Measurements from ENCODE around the gene EIF4G3. TPM values are rescaled to one million over a fixed set of nuclear protein-coding genes. Genes with fewer than 3 reads are reported as not detected.
"Not testable (repeated sequence)": the region's sequence is repeated elsewhere in the genome, so short reads cannot be mapped to it uniquely, and the experiment has no call there.

EIF4G3 gene
- total RNA-seq, 2 donors from 2014 or later: 33.4 to 38.5 TPM

DNA sequence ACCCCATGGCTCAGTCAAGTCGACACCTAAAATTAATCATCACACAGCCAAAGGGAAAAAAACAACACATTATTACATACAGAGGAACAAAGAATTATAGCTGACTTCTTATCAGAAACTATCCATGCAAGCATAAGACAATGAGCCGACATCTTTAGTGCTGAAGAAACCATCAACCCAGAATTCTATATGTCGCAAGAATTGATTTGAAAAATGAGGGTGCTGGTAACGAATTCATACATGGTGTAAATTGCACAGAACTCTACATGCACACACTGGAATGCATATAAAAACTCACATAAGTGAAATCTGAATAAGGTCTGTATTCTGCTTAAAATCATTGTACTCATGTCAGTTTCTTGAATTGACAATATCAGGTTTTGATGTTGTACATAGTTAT lies 25.0 kb upstream of the EIF4G3 start:
- DNase-seq (ENCODE audit: low spot score): no peak
- no peaks in the 10 kb centered on the region for H3K9me3 ChIP-seq
- no peak overlapping the region for H3K4me3 ChIP-seq
- H3K36me3 ChIP-seq: no peaks in the 10 kb centered on the region
- no peak overlapping the region for H3K27ac ChIP-seq
- TF ChIP-seq, protein P1, sequence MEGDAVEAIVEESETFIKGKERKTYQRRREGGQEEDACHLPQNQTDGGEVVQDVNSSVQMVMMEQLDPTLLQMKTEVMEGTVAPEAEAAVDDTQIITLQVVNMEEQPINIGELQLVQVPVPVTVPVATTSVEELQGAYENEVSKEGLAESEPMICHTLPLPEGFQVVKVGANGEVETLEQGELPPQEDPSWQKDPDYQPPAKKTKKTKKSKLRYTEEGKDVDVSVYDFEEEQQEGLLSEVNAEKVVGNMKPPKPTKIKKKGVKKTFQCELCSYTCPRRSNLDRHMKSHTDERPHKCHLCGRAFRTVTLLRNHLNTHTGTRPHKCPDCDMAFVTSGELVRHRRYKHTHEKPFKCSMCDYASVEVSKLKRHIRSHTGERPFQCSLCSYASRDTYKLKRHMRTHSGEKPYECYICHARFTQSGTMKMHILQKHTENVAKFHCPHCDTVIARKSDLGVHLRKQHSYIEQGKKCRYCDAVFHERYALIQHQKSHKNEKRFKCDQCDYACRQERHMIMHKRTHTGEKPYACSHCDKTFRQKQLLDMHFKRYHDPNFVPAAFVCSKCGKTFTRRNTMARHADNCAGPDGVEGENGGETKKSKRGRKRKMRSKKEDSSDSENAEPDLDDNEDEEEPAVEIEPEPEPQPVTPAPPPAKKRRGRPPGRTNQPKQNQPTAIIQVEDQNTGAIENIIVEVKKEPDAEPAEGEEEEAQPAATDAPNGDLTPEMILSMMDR (IDR thresholded peaks at IDR 0.05): no peak
- H3K27me3 ChIP-seq: no peaks in the 10 kb centered on the region
- no peaks in the 10 kb centered on the region for H3K4me1 ChIP-seq

DNA sequence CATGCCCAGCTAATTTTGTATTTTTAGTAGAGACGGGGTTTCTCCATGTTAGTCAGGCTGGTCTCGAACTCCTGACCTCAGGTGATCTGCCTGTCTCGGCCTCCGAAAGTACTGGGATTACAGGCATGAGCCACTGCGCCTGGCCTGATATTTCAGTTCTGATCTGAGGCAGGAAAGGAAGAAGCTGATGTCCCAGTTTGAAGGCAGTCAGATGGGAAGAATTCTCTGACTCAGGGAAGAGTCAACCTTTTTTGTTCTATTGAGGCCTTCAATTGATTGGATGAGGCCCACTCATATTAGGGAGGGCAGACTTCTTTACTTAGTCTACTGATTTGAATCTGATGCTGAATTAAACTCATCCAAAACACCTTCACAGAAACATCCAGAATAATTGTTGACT lies 24.5 kb upstream of the EIF4G3 start:
- H3K4me1 ChIP-seq; H3K36me3 ChIP-seq; H3K27me3 ChIP-seq; DNase-seq (ENCODE audit: low spot score); H3K27ac ChIP-seq; H3K9me3 ChIP-seq; H3K4me3 ChIP-seq: not testable (repeated sequence)

DNA sequence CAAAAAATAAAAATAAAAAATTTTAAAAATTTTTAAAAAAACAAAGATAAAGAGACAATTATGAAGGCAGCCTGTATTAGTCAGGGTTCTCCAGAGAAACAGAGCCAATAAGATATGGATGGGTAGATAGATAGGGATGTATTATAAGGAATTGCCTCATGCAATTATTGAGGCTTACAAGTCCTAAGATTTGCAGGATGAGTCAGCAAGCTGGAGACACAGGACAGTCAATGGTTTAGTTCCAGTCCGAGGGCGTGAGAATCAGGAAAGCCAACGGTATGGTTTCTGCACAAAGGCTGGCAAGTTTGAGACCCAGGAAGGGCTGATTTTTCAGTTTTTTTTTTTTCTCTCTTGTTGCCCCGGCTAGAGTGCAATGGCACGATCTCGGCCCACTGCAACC lies 24.1 kb upstream of the EIF4G3 start:
- H3K9me3 ChIP-seq: no peaks in the 10 kb centered on the region
- H3K36me3 ChIP-seq: no peaks in the 10 kb centered on the region
- H3K27ac ChIP-seq: no peak overlapping the region
- no peaks in the 10 kb centered on the region for H3K4me1 ChIP-seq
- H3K27me3 ChIP-seq: no peaks in the 10 kb centered on the region
- TF ChIP-seq, protein P1 (IDR thresholded peaks at IDR 0.05): no peak
- H3K4me3 ChIP-seq: no peak overlapping the region
- no peak for DNase-seq (ENCODE audit: low spot score)

DNA sequence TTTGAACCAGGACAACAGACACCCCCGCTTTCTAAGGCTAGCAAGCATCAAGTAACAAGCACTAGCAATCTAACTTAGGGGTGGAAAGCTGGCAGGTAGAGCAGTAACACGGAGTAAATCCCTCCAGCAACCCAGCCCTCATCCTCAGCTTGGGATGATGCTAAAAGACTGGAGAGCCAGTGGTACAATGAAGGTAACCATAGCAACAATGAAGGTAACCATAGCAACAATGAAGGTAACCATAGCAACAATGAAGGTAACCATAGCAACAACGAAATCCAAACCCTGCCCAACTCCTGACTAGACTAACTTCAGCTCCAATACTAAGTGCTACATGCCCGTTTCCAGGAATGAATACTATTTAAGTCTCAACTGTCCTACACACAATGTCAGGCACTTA lies 22.2 kb upstream of the EIF4G3 start:
- no peaks in the 10 kb centered on the region for H3K9me3 ChIP-seq
- peaks cover 0 to 8% of the 10 kb centered on the region in 2 donors for H3K4me1 ChIP-seq
- no peak for DNase-seq (ENCODE audit: low spot score)
- no peaks in the 10 kb centered on the region for H3K27me3 ChIP-seq
- no peak overlapping the region for H3K27ac ChIP-seq
- no peaks in the 10 kb centered on the region for H3K36me3 ChIP-seq
- no peak overlapping the region for H3K4me3 ChIP-seq
- TF ChIP-seq, protein P1 (IDR thresholded peaks at IDR 0.05): no peak

DNA sequence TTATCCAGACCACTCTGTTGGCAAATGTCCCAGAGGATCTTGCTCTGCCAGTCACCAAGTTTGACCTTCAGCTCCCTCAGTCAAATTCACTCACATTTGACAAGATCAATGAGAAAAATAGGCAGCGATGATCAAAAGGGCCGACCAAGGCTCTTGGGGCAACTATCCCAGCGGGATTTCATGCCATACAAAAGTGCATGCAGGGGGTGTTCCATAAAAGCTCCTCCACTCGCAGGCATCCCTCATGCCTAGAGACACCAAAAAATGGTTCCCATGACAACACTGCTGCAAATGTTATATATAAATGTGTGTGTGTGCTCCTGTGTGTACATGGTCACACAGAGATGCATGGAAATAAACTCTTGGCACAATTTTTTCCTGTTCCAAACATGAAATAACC lies 16.2 kb upstream of the EIF4G3 start:
- TF ChIP-seq, protein P1 (IDR thresholded peaks at IDR 0.05): no peak
- no peak overlapping the region for H3K27ac ChIP-seq
- no peak for DNase-seq (ENCODE audit: low spot score)

DNA sequence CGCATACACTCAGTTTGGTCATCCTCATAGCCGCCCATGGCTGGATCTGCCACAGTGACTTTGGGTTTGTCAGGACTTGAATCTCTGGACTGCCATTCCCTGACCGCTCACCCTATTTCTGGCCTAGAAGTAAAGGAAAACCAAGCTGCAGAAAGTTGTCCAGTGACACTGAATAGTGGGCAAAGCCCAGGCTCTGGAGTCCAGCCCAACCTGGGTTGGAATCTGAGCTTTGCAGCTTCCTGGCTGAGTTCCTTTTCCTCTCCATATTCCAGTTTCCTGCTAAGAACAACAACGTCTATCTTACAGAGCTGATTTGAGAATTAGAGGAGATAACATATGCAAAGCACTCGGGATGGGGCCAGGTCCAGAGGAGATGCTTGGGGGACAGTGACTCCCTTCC lies 15.6 kb upstream of the EIF4G3 start:
- no peaks in the 10 kb centered on the region for H3K27me3 ChIP-seq
- TF ChIP-seq, protein P1 (IDR thresholded peaks at IDR 0.05): no peak
- H3K4me3 ChIP-seq: no peak overlapping the region
- no peak for DNase-seq (ENCODE audit: low spot score)
- no peak overlapping the region for H3K27ac ChIP-seq
- peaks cover 0 to 18% of the 10 kb centered on the region in 2 donors for H3K4me1 ChIP-seq
- no peaks in the 10 kb centered on the region for H3K9me3 ChIP-seq
- no peaks in the 10 kb centered on the region for H3K36me3 ChIP-seq

More for the DNA sequence above, 16.2 kb upstream of the EIF4G3 start:
- Histone ChIP-seq H3K4me3 (no peak overlapping the region), H3K4me1 (peaks cover 0 to 18% of the 10 kb centered on the region in 2 donors), H3K36me3 (no peaks in the 10 kb centered on the region), H3K27me3 (no peaks in the 10 kb centered on the region), H3K9me3 (no peaks in the 10 kb centered on the region)

DNA sequence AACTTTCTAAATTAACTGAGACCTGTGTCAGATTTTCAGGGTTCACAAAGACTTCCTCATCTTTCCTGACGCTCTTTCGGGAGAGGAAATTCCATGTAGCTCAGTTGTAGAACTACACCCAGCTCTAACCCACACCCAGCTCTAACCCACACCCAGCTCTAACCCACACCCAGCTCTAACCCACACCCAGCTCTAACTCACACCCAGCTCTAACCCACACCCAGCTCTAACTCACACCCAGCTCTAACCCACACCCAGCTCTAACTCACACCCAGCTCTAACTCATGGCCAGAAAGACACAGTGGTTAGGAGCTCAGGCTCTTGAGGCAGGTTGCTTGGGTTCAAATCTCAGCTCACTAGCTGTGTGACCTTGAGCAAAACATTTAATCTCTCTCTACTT lies 14.1 kb upstream of the EIF4G3 start:
- H3K4me3 ChIP-seq; H3K9me3 ChIP-seq; H3K27ac ChIP-seq; DNase-seq (ENCODE audit: low spot score); H3K27me3 ChIP-seq; H3K36me3 ChIP-seq: not testable (repeated sequence)
- H3K4me1 ChIP-seq: peaks cover 0 to 18% of the 10 kb centered on the region in 2 donors

Measured in right atrium auricular region (tissue), 2 donors.